Mesendoderm (in vitro differentiated cells): Measurements from ENCODE around the gene CSF1R.

Experiments used
- DNase-seq: peaks from one replicate; pipeline ENCODE4 v3.0.0; 2013
- H2AK5ac ChIP-seq: 2 replicates; pipeline ENCODE4 v1.6.1; 2013; ENCODE audit warnings: low read length, inconsistent platforms
- H2BK120ac ChIP-seq: 2 replicates; pipeline ENCODE4 v1.6.1; 2013; ENCODE audit warnings: low read depth, mild to moderate bottlenecking, low read length, moderate library complexity, mixed read lengths
- H2BK15ac ChIP-seq: replicated peaks from 2 replicates; pipeline ENCODE4 v1.6.1; 2013; ENCODE audit warnings: low read depth, mild to moderate bottlenecking, moderate library complexity
- H2BK5ac ChIP-seq: 2 replicates; pipeline ENCODE4 v1.6.1; 2013; ENCODE audit warnings: low read length, inconsistent platforms
- H3K18ac ChIP-seq: 2 replicates; pipeline ENCODE4 v1.6.1; 2013; ENCODE audit warnings: mild to moderate bottlenecking, low read length, mixed read lengths
- H3K23ac ChIP-seq: one replicate; pipeline ENCODE4 v1.6.1; 2013; ENCODE audit warnings: low read length
- H3K27ac ChIP-seq: 2 replicates; pipeline ENCODE4 v1.5.1; 2013; ENCODE audit warnings: low read depth, mild to moderate bottlenecking, inconsistent platforms, low read length, moderate library complexity
- H3K27me3 ChIP-seq: 2 replicates; pipeline ENCODE4 v1.6.1; 2013; ENCODE audit warnings: low read length, control low read depth, mild to moderate bottlenecking, inconsistent platforms; ENCODE audit not compliant: insufficient read depth, poor library complexity
- H3K36me3 ChIP-seq: 2 replicates; pipeline ENCODE4 v1.6.1; 2013; ENCODE audit warnings: low read length, inconsistent platforms; ENCODE audit not compliant: control insufficient read depth, insufficient read depth
- H3K4ac ChIP-seq: one replicate; pipeline ENCODE4 v1.6.1; 2013; ENCODE audit warnings: low read depth, mild to moderate bottlenecking, low read length, moderate library complexity
- H3K4me1 ChIP-seq: 2 replicates; pipeline ENCODE4 v1.6.1; 2013; ENCODE audit warnings: low read depth, low read length, inconsistent platforms; ENCODE audit not compliant: control insufficient read depth
- H3K4me2 ChIP-seq: 2 replicates; pipeline ENCODE4 v1.6.1; 2013; ENCODE audit warnings: low read length
- H3K4me3 ChIP-seq: 2 replicates; pipeline ENCODE4 v1.5.1; 2013; ENCODE audit warnings: mild to moderate bottlenecking, low read length
- H3K56ac ChIP-seq: one replicate; pipeline ENCODE4 v1.6.1; 2013; ENCODE audit warnings: low read length
- H3K79me1 ChIP-seq: 2 replicates; pipeline ENCODE4 v1.6.1; 2013; ENCODE audit warnings: low read length, inconsistent platforms
- H3K79me2 ChIP-seq: 2 replicates; pipeline ENCODE4 v1.6.1; 2013; ENCODE audit warnings: mild to moderate bottlenecking, low read length; ENCODE audit not compliant: control insufficient read depth, insufficient read depth
- H3K9ac ChIP-seq: 2 replicates; pipeline ENCODE4 v1.6.1; 2013; ENCODE audit warnings: low read length, inconsistent platforms
- H4K5ac ChIP-seq: one replicate; pipeline ENCODE4 v1.6.1; 2013; ENCODE audit warnings: low read length
- H4K8ac ChIP-seq: one replicate; pipeline ENCODE4 v1.6.1; 2013; ENCODE audit warnings: low read depth, mild to moderate bottlenecking, control low read depth, low read length, moderate library complexity
- WGBS: extraction: QIAGEN DNeasy Blood & Tissue Kit; methylation state at CpG from one replicate; pipeline ENCODE4 v1.1.7; 2013; ENCODE audit warnings: low lambda C conversion rate, missing lambda C conversion rate; ENCODE audit not compliant: insufficient coverage; ENCODE audit errors: extremely low coverage; 5-methylcytosine and 5-hydroxymethylcytosine counted together

Gene CSF1R

DNA sequence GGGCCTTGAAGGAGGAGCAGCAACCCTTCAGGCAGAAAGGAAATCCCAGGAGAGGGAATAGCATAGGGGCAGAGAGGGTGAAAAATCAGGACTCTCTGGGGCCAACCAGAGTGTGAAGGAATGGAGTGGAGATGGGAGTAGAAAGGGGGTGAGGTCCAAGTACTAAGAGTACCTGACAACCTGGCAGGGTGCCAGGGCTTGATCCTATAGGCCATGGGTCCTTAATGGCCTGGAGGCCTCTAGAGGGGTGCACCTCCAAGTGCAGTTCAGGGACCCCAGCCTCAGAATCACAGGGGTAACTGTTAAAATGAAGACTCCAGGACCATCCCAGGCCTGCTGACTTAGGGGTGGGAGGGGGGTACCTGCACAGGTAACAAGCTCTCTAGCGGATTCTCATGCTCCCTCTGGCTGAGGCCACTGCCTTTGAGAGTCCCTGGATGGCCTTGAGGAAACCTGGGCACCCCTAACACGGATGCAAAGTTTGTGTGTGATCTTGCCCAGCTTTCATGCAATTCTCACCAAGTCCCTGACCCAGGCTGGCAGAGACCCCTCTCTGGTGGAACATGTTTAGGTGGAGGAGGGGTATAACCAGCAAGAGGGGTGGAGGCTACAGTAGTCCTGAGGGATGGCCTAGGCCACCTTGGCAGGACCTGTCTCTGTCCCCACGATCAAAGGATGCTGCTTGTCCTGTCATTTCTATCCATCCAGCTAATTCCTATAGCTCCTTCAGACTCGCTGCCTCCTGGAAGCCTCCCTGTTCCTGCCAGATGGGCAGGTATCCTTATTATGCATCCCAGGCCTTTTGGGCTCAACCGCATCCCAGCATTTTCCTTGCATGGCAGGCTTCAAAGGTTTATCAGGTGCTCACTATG lies 17.6 kb upstream of the CSF1R start:
- no peak overlapping the region for H2BK120ac ChIP-seq
- H2BK15ac ChIP-seq: no peak overlapping the region
- no peak overlapping the region for H3K4me2 ChIP-seq
- no CpG with 5 or more reads among the region's 5 CpGs for WGBS
- no peaks in the 10 kb centered on the region for H3K4me1 ChIP-seq
- no peak for DNase-seq
- H3K4ac ChIP-seq: no peak overlapping the region
- H4K8ac ChIP-seq: no peak overlapping the region
- no peak overlapping the region for H4K5ac ChIP-seq
- no peaks in the 10 kb centered on the region for H3K79me1 ChIP-seq
- no peak overlapping the region for H3K18ac ChIP-seq
- no peak overlapping the region for H3K23ac ChIP-seq
- H3K79me2 ChIP-seq: no peaks in the 10 kb centered on the region
- H3K56ac ChIP-seq: no peak overlapping the region
- H3K36me3 ChIP-seq: no peaks in the 10 kb centered on the region
- H3K4me3 ChIP-seq: no peak overlapping the region
- no peaks in the 10 kb centered on the region for H3K27me3 ChIP-seq
- no peak overlapping the region for H3K9ac ChIP-seq
- H3K27ac ChIP-seq: no peak overlapping the region
- no peak overlapping the region for H2AK5ac ChIP-seq
- H2BK5ac ChIP-seq: no peak overlapping the region

DNA sequence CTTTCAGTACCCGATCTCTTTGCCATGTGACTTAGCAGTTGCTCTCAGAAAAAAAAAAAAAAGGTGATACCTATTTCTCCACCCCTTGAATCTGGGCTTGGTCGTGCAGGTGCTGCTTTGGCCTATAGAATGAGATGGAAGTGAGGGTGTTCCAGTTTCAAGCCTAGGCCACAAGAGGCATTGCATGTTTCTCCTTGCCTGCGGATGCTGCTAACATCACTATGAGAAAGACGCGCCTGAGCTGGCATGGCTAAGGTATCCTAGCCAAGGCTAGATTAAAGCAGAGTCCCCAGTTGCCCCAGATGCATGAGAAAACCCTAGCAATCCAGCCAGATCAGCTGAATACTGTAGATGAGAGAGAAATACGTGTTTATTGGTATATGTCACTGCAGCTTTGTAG lies 14.7 kb upstream of the CSF1R start:
- no peak overlapping the region for H3K9ac ChIP-seq
- no peak overlapping the region for H3K18ac ChIP-seq
- no peaks in the 10 kb centered on the region for H3K4me1 ChIP-seq
- no peak overlapping the region for H3K4me2 ChIP-seq
- no peak overlapping the region for H2BK15ac ChIP-seq
- H3K27me3 ChIP-seq: no peaks in the 10 kb centered on the region
- H3K79me1 ChIP-seq: no peaks in the 10 kb centered on the region
- no peak overlapping the region for H2BK5ac ChIP-seq
- H2BK120ac ChIP-seq: no peak overlapping the region
- no CpG with 5 or more reads among the region's 6 CpGs for WGBS
- H4K8ac ChIP-seq: no peak overlapping the region
- H3K23ac ChIP-seq: no peak overlapping the region
- H3K36me3 ChIP-seq: no peaks in the 10 kb centered on the region
- no peak overlapping the region for H4K5ac ChIP-seq
- no peak overlapping the region for H2AK5ac ChIP-seq
- H3K4ac ChIP-seq: no peak overlapping the region
- no peak overlapping the region for H3K56ac ChIP-seq
- DNase-seq: peak; percentile 39
- no peaks in the 10 kb centered on the region for H3K79me2 ChIP-seq
- H3K27ac ChIP-seq: no peak overlapping the region
- H3K4me3 ChIP-seq: no peak overlapping the region

DNA sequence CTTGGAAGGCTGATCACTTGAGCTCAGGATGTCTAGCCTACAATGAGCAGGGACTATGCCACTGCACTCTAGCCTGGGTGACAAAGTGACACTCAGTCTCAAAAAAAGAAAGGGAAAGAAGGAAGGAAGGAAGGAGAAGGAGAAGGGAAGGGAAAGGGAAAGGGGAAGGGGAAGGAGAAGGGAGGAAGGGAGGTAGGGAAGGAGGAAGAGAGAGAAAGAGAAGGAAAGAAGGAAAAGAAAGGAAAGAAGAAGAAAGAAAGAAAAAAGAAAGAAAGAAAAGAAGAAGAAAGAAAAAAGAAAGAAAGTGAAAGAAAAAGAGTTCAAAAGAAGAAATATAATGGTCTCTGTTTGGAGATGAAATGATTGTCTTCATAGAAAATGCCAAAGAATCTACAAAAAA lies 10.8 kb upstream of the CSF1R start:
- DNase-seq: no peak
- no peak overlapping the region for H3K4me2 ChIP-seq
- no peak overlapping the region for H2AK5ac ChIP-seq
- H3K79me2 ChIP-seq: no peaks in the 10 kb centered on the region
- no peak overlapping the region for H2BK120ac ChIP-seq
- no peak overlapping the region for H3K9ac ChIP-seq
- no peaks in the 10 kb centered on the region for H3K4me1 ChIP-seq
- no peak overlapping the region for H3K23ac ChIP-seq
- H3K79me1 ChIP-seq: no peaks in the 10 kb centered on the region
- H3K27me3 ChIP-seq: no peaks in the 10 kb centered on the region
- no peak overlapping the region for H2BK15ac ChIP-seq
- H3K56ac ChIP-seq: no peak overlapping the region
- H3K4me3 ChIP-seq: no peak overlapping the region
- H3K4ac ChIP-seq: no peak overlapping the region
- no peak overlapping the region for H3K18ac ChIP-seq
- H4K8ac ChIP-seq: no peak overlapping the region
- H2BK5ac ChIP-seq: no peak overlapping the region
- no peak overlapping the region for H3K27ac ChIP-seq
- H4K5ac ChIP-seq: no peak overlapping the region
- no peaks in the 10 kb centered on the region for H3K36me3 ChIP-seq

DNA sequence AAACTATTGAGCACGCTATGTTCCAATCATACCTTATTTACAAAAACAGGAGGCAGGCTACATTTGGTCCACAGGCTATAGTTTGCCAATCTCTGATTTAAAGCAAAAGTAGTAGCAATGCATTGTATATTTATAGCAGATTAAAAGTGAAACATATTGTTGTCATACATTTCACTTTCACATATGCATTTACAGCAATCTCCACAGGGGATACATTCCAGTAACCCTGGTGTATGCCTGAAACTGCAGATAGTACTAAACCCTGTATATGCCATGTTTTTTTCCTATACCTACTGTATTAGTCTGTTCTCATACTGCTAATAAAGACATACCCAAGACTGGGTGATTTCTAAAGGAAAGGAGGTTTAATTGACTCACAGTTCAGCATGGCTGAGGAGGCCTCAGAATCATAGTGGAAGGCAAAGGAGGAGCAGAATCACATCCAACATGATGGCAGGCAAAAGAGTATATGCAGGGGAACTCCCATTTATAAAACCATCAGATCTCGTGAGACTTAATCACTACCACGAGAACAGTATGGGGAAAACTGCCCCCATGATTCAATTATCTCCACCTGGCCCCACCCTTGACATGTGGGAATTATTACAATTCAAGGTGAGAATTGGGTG lies 5.9 kb upstream of the CSF1R start:
- Histone ChIP-seq H3K4me2 (no peak overlapping the region), H2BK120ac (no peak overlapping the region), H3K27me3 (no peaks in the 10 kb centered on the region), H4K5ac (no peak overlapping the region), H2AK5ac (no peak overlapping the region), H3K23ac (no peak overlapping the region), H2BK5ac (no peak overlapping the region), H3K18ac (no peak overlapping the region), H4K8ac (no peak overlapping the region), H3K27ac (no peak overlapping the region), H3K4ac (no peak overlapping the region), H3K4me1 (no peaks in the 10 kb centered on the region), H3K56ac (no peak overlapping the region), H3K36me3 (no peaks in the 10 kb centered on the region), H2BK15ac (no peak overlapping the region), H3K9ac (no peak overlapping the region), H3K79me2 (no peaks in the 10 kb centered on the region), H3K4me3 (no peak overlapping the region), H3K79me1 (no peaks in the 10 kb centered on the region)
- no CpG with 5 or more reads among the region's 3 CpGs for WGBS
- no peak for DNase-seq

DNA sequence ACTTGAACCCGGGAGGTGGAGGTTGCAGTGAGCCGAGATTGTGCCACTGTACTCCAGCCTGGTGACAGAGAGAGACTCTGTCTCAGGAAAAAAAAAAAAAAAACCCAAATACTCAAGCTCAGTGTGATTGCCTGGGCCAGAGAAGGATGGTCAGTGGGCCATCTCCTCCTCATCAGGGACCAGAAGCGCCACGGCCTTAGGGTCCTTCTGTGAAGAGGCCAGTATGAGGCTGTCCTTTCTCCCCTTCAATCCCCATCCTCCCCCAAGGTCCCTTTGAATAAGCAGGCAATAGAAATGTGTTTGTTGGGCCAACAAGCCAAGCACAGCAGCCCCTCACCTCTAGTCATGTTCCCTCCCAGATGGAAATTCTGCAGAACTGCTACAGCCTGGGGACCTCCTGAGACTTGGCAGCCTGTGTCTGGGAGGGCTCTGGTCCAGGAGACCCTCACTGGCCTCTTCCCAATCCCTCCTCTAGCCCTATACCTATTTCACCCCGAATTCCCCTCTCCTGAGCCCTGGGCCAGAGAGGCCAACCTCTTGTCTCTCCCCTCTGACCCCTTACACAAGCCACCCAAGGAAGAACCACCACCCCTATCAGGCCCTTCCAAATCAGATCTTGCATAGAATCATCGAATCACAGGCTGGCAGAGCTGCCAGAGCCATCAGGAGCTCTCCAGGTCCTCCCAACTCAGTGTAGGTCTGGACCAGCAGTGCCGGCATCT lies 1.0 kb downstream of the CSF1R start:
- Histone ChIP-seq H3K56ac (no peak overlapping the region), H3K36me3 (no peaks in the 10 kb centered on the region), H3K18ac (no peak overlapping the region), H4K5ac (no peak overlapping the region), H3K4me3 (no peak overlapping the region), H3K9ac (no peak overlapping the region), H3K4ac (no peak overlapping the region), H2AK5ac (no peak overlapping the region), H2BK5ac (no peak overlapping the region), H3K27me3 (no peaks in the 10 kb centered on the region), H2BK15ac (no peak overlapping the region), H3K79me2 (no peaks in the 10 kb centered on the region), H2BK120ac (no peak overlapping the region), H3K23ac (no peak overlapping the region), H3K79me1 (no peaks in the 10 kb centered on the region), H3K4me1 (no peaks in the 10 kb centered on the region), H3K4me2 (no peak overlapping the region), H4K8ac (no peak overlapping the region), H3K27ac (no peak overlapping the region)
- DNase-seq: no peak
- no CpG with 5 or more reads among the region's 7 CpGs for WGBS
